ENCODE results near the gene WDR83.
"Not testable (repeated sequence)": the region's sequence is repeated elsewhere in the genome, so short reads cannot be mapped to it uniquely, and the experiment has no call there.

The WDR83 gene

GRCh38 chr19:12666265-12667048, at the start of gene WDR83, which contains the start of gene MAN2B1:
WDR83 (plus strand) TSS chr19:12666807; CDS start chr19:12669791, 2,984 bp downstream.
MAN2B1 (minus strand) TSS chr19:12666742; CDS start chr19:12666701, 41 bp downstream.
- DNase-seq (ENCODE audit: low spot score), result peak; percentile 71

- no peak for DNase-seq (ENCODE audit: low spot score)
Measured at GRCh38 chr19:12617646-12618045, 49.0 kb upstream of the WDR83 start.

- not testable (repeated sequence) for DNase-seq (ENCODE audit: low spot score)
Measured at GRCh38 chr19:12621253-12622024, 45.2 kb upstream of the WDR83 start.

GRCh38 chr19:12623361-12624031, 43.1 kb upstream of the WDR83 start:
- DNase-seq (ENCODE audit: low spot score), result no peak

GRCh38 chr19:12626958-12627357, 39.6 kb upstream of the WDR83 start:
- DNase-seq (ENCODE audit: low spot score), result no peak

GRCh38 chr19:12628040-12629022, 38.3 kb upstream of the WDR83 start:
- DNase-seq (ENCODE audit: low spot score), result no peak

- no peak for DNase-seq (ENCODE audit: low spot score)
Measured at GRCh38 chr19:12629215-12629614, 37.4 kb upstream of the WDR83 start.

- no peak for DNase-seq (ENCODE audit: low spot score)
Measured at GRCh38 chr19:12636631-12637030, 30.0 kb upstream of the WDR83 start.

GRCh38 chr19:12638611-12639182, 27.9 kb upstream of the WDR83 start:
- no peak for DNase-seq (ENCODE audit: low spot score)

- peak; percentile 84 for DNase-seq (ENCODE audit: low spot score)
Measured at GRCh38 chr19:12639901-12640613, 26.6 kb upstream of the WDR83 start.

GRCh38 chr19:12641456-12641855, 25.2 kb upstream of the WDR83 start:
- no peak for DNase-seq (ENCODE audit: low spot score)

GRCh38 chr19:12642506-12642905, 24.1 kb upstream of the WDR83 start:
- DNase-seq (ENCODE audit: low spot score), result no peak

- DNase-seq (ENCODE audit: low spot score), result not testable (repeated sequence)
Measured at GRCh38 chr19:12643716-12644115, 22.9 kb upstream of the WDR83 start.

GRCh38 chr19:12646551-12646950, 20.1 kb upstream of the WDR83 start:
- DNase-seq (ENCODE audit: low spot score), result no peak

GRCh38 chr19:12647047-12647446, 19.6 kb upstream of the WDR83 start:
- DNase-seq (ENCODE audit: low spot score), result no peak

- DNase-seq (ENCODE audit: low spot score), result no peak
Measured at GRCh38 chr19:12647490-12648071, 19.0 kb upstream of the WDR83 start.

- no peak for DNase-seq (ENCODE audit: low spot score)
Measured at GRCh38 chr19:12648088-12648487, 18.5 kb upstream of the WDR83 start.

- no peak for DNase-seq (ENCODE audit: low spot score)
Measured at GRCh38 chr19:12649941-12650340, 16.7 kb upstream of the WDR83 start.

- no peak for DNase-seq (ENCODE audit: low spot score)
Measured at GRCh38 chr19:12652219-12652618, 14.4 kb upstream of the WDR83 start.

- DNase-seq (ENCODE audit: low spot score), result no peak
Measured at GRCh38 chr19:12655546-12655945, 11.1 kb upstream of the WDR83 start.

Measured in CD4-positive, alpha-beta T cell treated with Interleukin-6 at 100 ng/mL for 8 hours (primary cell).